Caco-2 (cell line): ENCODE results near the gene MICOS13. TPM values are rescaled to one million over a fixed set of nuclear protein-coding genes. Genes with fewer than 3 reads are reported as not detected.

Source experiments
- BruUV-seq: library from RNA; stranded (reverse); fragments of 400-500 nt; replicated peaks from 2 replicates; lab custom pipeline; 2021; lab: Mats Ljungman, UMichigan
- CTCF ChIA-PET: fragments of 300-600 bp; sonication (Branson Sonifier 250); formaldehyde crosslinking; loops from one replicate; lab custom pipeline; 2022; ENCODE audit warnings: antibody characterized with exemption; lab: Charles Lee
- POLR2A ChIA-PET: fragments of 300-600 bp; sonication (Branson Sonifier 250); formaldehyde crosslinking; loops from one replicate; lab custom pipeline; 2022; ENCODE audit warnings: antibody characterized with exemption; lab: Charles Lee
- DNase-seq, 2 experiments: peaks; one replicate each; pipeline versions ENCODE4 v3.0.0 to v3.0.0-alpha.2; 2020 to 2022
- H3K27me3 ChIP-seq: replicated peaks from 2 replicates; pipeline ENCODE4 v1.6.0; 2011; ENCODE audit warnings: low read length; ENCODE audit not compliant: control insufficient read depth, insufficient read depth
- H3K36me3 ChIP-seq: 2 replicates; pipeline ENCODE4 v1.5.1; 2011; ENCODE audit warnings: low read length; ENCODE audit not compliant: control insufficient read depth, insufficient read depth
- H3K4me1 ChIP-seq: fragments of 250-450 bp; sonication (Bioruptor Pico); 2 replicates; pipeline ENCODE4 v1.5.1; 2020; ENCODE audit warnings: mild to moderate bottlenecking
- H3K4me3 ChIP-seq: 2 replicates; pipeline ENCODE4 v1.5.1; 2011; ENCODE audit warnings: low read depth, mild to moderate bottlenecking, control low read depth, low read length
- H3K9me3 ChIP-seq: fragments of 250-450 bp; sonication (Bioruptor Pico); 2 replicates; pipeline ENCODE4 v1.5.1; 2020; ENCODE audit warnings: mild to moderate bottlenecking, moderate library complexity
- H3K27ac Mint-ChIP-seq: one replicate; pipeline ENCODE4 v1.8.0; 2022; ENCODE audit warnings: mixed read lengths; ENCODE audit not compliant: unreplicated experiment
- H3K27me3 Mint-ChIP-seq: one replicate; pipeline ENCODE4 v1.8.0; 2022; ENCODE audit warnings: mixed read lengths; ENCODE audit not compliant: insufficient read depth, unreplicated experiment
- H3K36me3 Mint-ChIP-seq: one replicate; pipeline ENCODE4 v1.8.0; 2022; ENCODE audit warnings: mild to moderate bottlenecking, mixed read lengths; ENCODE audit not compliant: insufficient read depth, unreplicated experiment
- H3K4me1 Mint-ChIP-seq: one replicate; pipeline ENCODE4 v1.8.0; 2022; ENCODE audit warnings: low read depth, mixed read lengths; ENCODE audit not compliant: unreplicated experiment
- H3K4me3 Mint-ChIP-seq: one replicate; pipeline ENCODE4 v1.8.0; 2022; ENCODE audit warnings: mild to moderate bottlenecking, moderate library complexity, mixed read lengths; ENCODE audit not compliant: unreplicated experiment
- H3K9me3 Mint-ChIP-seq: one replicate; pipeline ENCODE4 v1.8.0; 2022; ENCODE audit warnings: mixed read lengths; ENCODE audit not compliant: unreplicated experiment
- intact Hi-C: fragments of 100-400 bp; cut with micrococcal nuclease; formaldehyde crosslinking; loops from one replicate; pipeline ENCODE4 v1.10.0; 2022; ENCODE audit not compliant: unreplicated experiment
- total RNA-seq: library from RNA; stranded (reverse); gene quantifications from 2 replicates; pipeline ENCODE4 v1.2.3, GENCODE V29; 2022
- TF ChIP-seq, protein P1 (sequence below), 2 experiments: fragments of 200-600 bp in 1 of 2; IDR thresholded peaks; 1 replicate in 1 of 2; 2 replicates in 1 of 2; pipeline versions ENCODE4 v1.5.1 to v1.8.0; 2011 to 2022; ENCODE audit warnings: antibody characterized with exemption in 1 of 2, control low read depth in 1 of 2, inconsistent platforms in 1 of 2, low read depth in 1 of 2, low read length in 1 of 2, mild to moderate bottlenecking in 1 of 2, moderate library complexity in 1 of 2; ENCODE audit not compliant: insufficient read depth in 1 of 2, severe bottlenecking in 1 of 2, unreplicated experiment in 1 of 2

The MICOS13 gene
- total RNA-seq, 1 experiment from 2014 or later, result 43.1 TPM

DNA sequence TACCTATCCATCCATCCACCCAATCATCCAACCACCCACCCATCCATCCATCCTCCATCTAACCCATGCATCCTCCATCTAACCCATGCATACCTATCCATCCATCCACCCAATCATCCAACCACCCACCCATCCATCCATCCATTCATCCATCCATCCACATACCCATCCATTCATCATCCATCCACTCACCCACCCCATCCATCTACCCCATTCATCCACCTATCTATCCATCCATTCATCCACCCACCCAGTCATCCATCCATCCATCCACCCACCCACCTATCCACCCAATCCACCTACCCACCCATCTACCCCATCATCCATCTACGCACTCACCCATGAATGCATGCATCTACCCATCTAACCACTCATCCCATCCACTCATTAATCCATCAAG, 6.6 kb downstream of the MICOS13 start:
- intact Hi-C loops, result no loop called here
- POLR2A ChIA-PET, result no interaction called here
- CTCF ChIA-PET, result no interaction called here

DNA sequence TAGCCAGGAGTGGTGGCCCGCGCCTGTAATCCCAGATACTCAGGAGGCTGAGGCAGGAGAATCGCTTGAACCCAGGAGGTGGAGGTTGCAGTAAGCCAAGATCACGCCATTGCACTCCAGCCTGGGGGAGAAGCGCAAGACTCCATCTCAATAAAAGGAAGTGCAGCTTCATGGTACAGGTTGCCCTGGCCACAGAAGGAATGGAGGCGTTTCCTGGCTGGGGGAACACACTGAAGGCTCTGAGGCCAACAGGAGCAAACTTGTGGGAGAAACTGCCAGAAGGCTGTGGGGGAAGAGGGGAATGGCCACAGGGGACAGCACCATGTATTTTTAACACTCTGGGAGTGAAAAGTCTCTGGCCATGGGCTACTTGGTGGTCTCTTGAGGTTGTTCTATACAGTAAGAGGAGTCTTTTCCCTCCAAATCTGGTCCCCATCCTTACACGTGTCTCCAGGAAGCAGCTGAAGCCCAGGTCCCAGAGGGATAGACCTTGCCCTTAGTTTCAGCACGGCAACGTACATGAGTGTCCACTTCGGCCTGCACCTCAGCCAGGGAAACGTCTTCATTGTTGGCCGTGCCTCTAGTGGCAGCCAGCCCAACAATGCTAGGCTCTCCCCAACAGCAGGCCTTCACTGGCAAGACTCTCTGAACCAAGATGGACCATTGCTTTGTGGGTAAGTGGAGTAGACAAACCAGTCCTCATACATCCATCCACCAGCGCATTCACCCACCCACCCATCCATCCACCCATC, 7.4 kb downstream of the MICOS13 start:
- Mint-ChIP-seq H3K4me1 (no peaks in the 10 kb centered on the region), H3K36me3 (peaks cover 88% of the 10 kb centered on the region), H3K27ac (no peak overlapping the region), H3K9me3 (no peaks in the 10 kb centered on the region), H3K4me3 (no peak overlapping the region), H3K27me3 (no peaks in the 10 kb centered on the region)
- CTCF ChIA-PET, result no interaction called here
- no peaks in the 10 kb centered on the region; the same call in 1 of the 2 replicates for H3K4me1 ChIP-seq
- POLR2A ChIA-PET, result no interaction called here
- BruUV-seq, result no TSS peak
- no peaks in the 10 kb centered on the region for H3K36me3 ChIP-seq
- intact Hi-C loops, result no loop called here
- no peaks in the 10 kb centered on the region for H3K27me3 ChIP-seq
- no peaks in the 10 kb centered on the region for H3K9me3 ChIP-seq
- TF ChIP-seq, protein P1, sequence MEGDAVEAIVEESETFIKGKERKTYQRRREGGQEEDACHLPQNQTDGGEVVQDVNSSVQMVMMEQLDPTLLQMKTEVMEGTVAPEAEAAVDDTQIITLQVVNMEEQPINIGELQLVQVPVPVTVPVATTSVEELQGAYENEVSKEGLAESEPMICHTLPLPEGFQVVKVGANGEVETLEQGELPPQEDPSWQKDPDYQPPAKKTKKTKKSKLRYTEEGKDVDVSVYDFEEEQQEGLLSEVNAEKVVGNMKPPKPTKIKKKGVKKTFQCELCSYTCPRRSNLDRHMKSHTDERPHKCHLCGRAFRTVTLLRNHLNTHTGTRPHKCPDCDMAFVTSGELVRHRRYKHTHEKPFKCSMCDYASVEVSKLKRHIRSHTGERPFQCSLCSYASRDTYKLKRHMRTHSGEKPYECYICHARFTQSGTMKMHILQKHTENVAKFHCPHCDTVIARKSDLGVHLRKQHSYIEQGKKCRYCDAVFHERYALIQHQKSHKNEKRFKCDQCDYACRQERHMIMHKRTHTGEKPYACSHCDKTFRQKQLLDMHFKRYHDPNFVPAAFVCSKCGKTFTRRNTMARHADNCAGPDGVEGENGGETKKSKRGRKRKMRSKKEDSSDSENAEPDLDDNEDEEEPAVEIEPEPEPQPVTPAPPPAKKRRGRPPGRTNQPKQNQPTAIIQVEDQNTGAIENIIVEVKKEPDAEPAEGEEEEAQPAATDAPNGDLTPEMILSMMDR (IDR thresholded peaks at IDR 0.05; ENCODE audit: insufficient read depth in 1 of 2, low read depth in 1 of 2, low read length in 1 of 2, severe bottlenecking in 1 of 2, unreplicated experiment in 1 of 2), result no peak
- DNase-seq, result no peak
- H3K4me3 ChIP-seq, result no peak overlapping the region

More for the DNA sequence above, 6.6 kb downstream of the MICOS13 start:
- TF ChIP-seq, protein P1 (IDR thresholded peaks at IDR 0.05; ENCODE audit: insufficient read depth in 1 of 2, low read depth in 1 of 2, low read length in 1 of 2, severe bottlenecking in 1 of 2, unreplicated experiment in 1 of 2), result no peak
- H3K4me3 Mint-ChIP-seq, result no peak overlapping the region
- H3K4me1 Mint-ChIP-seq, result no peaks in the 10 kb centered on the region
- BruUV-seq, result no TSS peak
- peaks cover 82% of the 10 kb centered on the region for H3K36me3 Mint-ChIP-seq
- Histone ChIP-seq H3K4me1 (no peaks in the 10 kb centered on the region), H3K4me3 (no peak overlapping the region), H3K27me3 (no peaks in the 10 kb centered on the region), H3K36me3 (no peaks in the 10 kb centered on the region), H3K9me3 (no peaks in the 10 kb centered on the region)
- no peak for DNase-seq
- H3K27ac Mint-ChIP-seq, result peak overlapping the region; percentile 29
- no peaks in the 10 kb centered on the region for H3K27me3 Mint-ChIP-seq
- H3K9me3 Mint-ChIP-seq, result no peaks in the 10 kb centered on the region

DNA sequence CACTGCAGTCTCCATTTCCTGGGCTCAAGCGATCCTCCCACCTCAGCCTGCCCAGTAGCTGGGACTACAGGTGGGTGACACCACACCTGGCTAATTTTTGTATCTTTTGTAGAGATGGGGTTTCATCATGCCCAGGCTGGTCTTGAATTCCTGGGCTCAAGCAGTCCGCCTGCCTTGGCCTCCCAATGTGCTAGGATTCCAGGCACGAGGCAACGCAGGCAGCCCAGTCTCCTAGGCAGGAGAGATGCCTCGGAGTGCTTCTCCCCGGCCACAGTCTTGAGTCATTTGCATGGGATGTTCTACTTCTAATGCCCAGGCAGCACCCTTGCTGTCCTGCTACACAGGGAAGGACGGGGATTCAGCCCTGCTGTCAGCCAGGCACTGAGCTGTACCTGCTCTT, 8.7 kb downstream of the MICOS13 start:
- peaks cover 92% of the 10 kb centered on the region for H3K36me3 Mint-ChIP-seq
- peaks cover 8% of the 10 kb centered on the region for H3K4me1 Mint-ChIP-seq
- intact Hi-C loops, result no loop called here
- Histone ChIP-seq H3K9me3 (no peaks in the 10 kb centered on the region), H3K4me1 (peaks cover 4% of the 10 kb centered on the region; the same call in 1 of the 2 replicates), H3K36me3 (no peaks in the 10 kb centered on the region), H3K27me3 (no peaks in the 10 kb centered on the region), H3K4me3 (no peak overlapping the region)
- POLR2A ChIA-PET, result no interaction called here
- DNase-seq, result no peak
- H3K4me3 Mint-ChIP-seq, result no peak overlapping the region
- TF ChIP-seq, protein P1 (IDR thresholded peaks at IDR 0.05; ENCODE audit: insufficient read depth in 1 of 2, low read depth in 1 of 2, low read length in 1 of 2, severe bottlenecking in 1 of 2, unreplicated experiment in 1 of 2), result no peak
- no peaks in the 10 kb centered on the region for H3K27me3 Mint-ChIP-seq
- H3K9me3 Mint-ChIP-seq, result no peaks in the 10 kb centered on the region
- CTCF ChIA-PET, result no interaction called here
- no TSS peak for BruUV-seq
- H3K27ac Mint-ChIP-seq, result no peak overlapping the region
